ENCODE data around the gene ERP44.
"Not testable (repeated sequence)": the region's sequence is repeated elsewhere in the genome, so short reads cannot be mapped to it uniquely, and the experiment has no call there.

Gene ERP44

DNA sequence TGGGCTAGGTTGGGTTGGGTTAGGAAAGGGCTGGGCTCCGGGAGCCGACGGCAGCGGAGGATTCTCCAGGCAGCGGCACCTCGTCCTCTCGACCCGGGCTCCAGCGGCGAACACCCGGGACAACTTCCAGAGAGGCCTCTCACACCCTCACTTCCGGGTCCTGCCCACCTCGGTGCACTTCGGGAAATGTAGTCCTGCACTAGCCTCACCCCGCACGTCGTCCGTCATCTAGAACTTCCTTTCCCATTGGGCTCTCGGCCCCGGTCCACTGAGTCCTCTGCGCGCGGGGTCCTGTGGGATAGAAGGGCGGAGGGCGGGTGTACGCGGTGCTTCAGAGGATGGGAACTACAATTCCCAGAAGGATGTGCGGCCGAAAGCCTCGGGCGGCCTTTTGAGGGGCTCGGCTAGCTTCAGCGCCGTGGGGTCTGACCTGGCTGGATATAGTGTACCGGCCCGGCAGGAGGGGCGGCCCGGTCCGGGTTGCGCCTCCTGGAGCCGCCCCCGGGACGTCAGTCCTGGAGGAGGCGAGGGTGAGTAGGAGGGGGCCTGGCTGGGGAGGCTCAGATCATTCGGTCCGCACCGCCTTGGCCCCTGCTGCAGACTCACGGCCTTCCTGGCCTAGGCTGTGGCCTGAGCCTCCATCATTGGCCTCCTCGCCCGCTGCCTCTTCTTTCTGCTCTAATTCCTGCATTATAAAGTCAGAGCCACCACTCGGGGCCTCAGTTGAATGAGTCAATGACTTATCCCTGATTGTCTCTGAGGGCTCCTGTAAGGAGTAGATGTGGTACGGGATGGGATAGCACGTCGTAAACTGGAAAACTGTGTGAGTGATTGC, at the start of gene ERP44, which contains the start of gene INVS:
ERP44 (minus strand) TSS at position 114 of the 835 bp plus-strand sequence. CDS start 160 bp downstream, outside the sequence.
INVS (plus strand) TSS at position 357 of the 835 bp plus-strand sequence. CDS start 5,279 bp downstream, outside the sequence.
- H3K4me3 ChIP-seq (ENCODE audit: low read depth, low read length) = peak within 1 kb of the TSS; percentile 78
- H3K9me3 ChIP-seq (ENCODE audit: control insufficient read depth, low read length) = no peaks in the 10 kb centered on the region
- peak within 1 kb of the TSS; percentile 81 for H3K4me2 ChIP-seq (ENCODE audit: low read length)
- H3K36me3 ChIP-seq (ENCODE audit: control insufficient read depth, insufficient read depth, low read length) = no peaks in the 10 kb centered on the region
- H3K27me3 ChIP-seq (ENCODE audit: control insufficient read depth, insufficient read depth, low read length) = no peaks in the 10 kb centered on the region
- H3K27ac ChIP-seq = peak within 1 kb of the TSS; percentile 81
- TF ChIP-seq, protein P1, sequence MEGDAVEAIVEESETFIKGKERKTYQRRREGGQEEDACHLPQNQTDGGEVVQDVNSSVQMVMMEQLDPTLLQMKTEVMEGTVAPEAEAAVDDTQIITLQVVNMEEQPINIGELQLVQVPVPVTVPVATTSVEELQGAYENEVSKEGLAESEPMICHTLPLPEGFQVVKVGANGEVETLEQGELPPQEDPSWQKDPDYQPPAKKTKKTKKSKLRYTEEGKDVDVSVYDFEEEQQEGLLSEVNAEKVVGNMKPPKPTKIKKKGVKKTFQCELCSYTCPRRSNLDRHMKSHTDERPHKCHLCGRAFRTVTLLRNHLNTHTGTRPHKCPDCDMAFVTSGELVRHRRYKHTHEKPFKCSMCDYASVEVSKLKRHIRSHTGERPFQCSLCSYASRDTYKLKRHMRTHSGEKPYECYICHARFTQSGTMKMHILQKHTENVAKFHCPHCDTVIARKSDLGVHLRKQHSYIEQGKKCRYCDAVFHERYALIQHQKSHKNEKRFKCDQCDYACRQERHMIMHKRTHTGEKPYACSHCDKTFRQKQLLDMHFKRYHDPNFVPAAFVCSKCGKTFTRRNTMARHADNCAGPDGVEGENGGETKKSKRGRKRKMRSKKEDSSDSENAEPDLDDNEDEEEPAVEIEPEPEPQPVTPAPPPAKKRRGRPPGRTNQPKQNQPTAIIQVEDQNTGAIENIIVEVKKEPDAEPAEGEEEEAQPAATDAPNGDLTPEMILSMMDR (IDR thresholded peaks at IDR 0.05) = no peak
- peaks cover 8% of the 10 kb centered on the region for H3K79me2 ChIP-seq
- H3K9ac ChIP-seq = peak within 1 kb of the TSS; percentile 67
- peak within 1 kb of the TSS; percentile 90 for H2AFZ ChIP-seq
- no peaks in the 10 kb centered on the region for H3K4me1 ChIP-seq

DNA sequence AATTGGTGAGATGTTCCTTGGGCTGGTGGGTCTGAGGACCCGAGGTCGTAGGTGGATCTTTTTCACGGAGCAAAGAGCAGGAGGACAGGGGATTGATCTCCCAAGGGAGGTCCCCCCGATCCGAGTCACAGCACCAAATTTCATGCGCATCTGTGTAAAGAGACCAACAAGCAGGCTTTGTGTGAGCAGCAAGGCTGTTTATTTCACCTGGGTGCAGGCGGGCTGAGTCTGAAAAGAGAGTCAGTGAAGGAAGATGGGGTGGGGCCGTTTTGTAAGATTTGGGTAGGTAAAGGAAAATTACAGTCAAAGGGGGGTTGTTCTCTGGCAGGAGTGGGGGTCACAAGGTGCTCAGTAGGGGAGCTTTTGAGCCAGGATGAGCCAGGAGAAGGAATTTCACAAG, 47.2 kb upstream of the ERP44 start:
- not testable (repeated sequence) for H2AFZ ChIP-seq; H3K4me1 ChIP-seq; H3K4me2 ChIP-seq (ENCODE audit: low read length); H3K27ac ChIP-seq; H3K79me2 ChIP-seq; H3K36me3 ChIP-seq (ENCODE audit: control insufficient read depth, insufficient read depth, low read length); H3K4me3 ChIP-seq (ENCODE audit: low read depth, low read length); H3K9me3 ChIP-seq (ENCODE audit: control insufficient read depth, low read length); H3K9ac ChIP-seq; H3K27me3 ChIP-seq (ENCODE audit: control insufficient read depth, insufficient read depth, low read length)

DNA sequence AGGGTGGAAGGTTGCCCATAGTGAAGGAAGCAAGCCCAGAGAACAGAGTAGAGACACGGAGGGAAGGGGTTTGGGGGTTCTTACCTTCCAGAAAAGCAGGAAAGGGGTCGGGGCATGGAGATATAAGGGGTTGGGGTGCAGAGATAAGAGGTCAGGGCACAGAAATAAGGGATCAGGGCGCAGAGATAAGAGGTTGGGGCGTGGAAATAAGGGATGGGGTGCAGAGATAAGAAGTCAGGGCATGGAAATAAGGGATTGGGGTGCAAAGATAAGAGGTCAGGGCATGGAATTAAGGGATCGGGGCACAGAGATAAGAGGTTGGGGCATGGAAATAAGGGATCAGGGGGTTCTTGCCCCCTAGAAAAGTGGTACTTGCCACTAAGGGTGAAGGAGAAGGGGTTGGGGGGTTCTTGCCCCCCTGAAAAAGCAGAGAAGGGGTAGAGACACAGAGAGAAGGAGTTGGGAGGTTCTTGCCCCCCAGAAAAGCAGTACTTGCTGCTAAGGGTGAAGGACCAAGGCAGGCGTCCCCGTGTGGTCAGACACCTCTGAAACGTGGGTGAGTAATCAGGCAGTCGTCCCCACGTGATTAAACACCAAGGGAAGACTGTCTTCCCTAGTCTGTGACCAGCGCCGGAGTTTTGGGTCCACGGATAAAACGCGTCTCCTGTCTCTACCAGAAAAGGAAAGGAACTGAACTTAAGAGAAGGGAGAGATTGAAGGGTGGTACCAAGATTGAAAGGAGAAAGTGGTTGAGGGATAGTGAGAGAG, 46.6 kb upstream of the ERP44 start:
- not testable (repeated sequence) for H3K27me3 ChIP-seq (ENCODE audit: control insufficient read depth, insufficient read depth, low read length); H3K9me3 ChIP-seq (ENCODE audit: control insufficient read depth, low read length); H3K27ac ChIP-seq; H3K4me3 ChIP-seq (ENCODE audit: low read depth, low read length); H3K9ac ChIP-seq; H3K36me3 ChIP-seq (ENCODE audit: control insufficient read depth, insufficient read depth, low read length); H3K4me2 ChIP-seq (ENCODE audit: low read length); H3K4me1 ChIP-seq; H3K79me2 ChIP-seq; H2AFZ ChIP-seq

DNA sequence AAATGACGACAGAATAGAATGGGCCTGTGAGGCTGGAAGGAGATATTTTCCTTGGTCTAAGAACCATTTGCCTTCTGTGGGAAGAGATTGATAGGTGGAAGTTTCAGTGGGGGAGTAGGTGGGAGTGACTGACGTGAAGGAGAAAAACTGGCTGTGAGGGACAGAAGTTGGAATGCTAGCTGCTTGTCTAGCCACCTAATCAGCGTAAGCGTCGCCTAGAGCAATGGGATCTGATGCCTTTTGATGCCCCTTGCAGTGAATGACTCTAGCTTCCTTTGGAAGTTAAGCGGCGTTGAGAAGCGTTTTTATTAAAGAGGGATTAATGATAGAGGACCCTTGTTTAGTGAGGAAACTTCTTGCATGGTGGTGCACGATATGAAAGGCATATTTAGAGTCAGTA, 43.1 kb upstream of the ERP44 start:
- H3K79me2 ChIP-seq; H3K9me3 ChIP-seq (ENCODE audit: control insufficient read depth, low read length); H3K36me3 ChIP-seq (ENCODE audit: control insufficient read depth, insufficient read depth, low read length); H3K27me3 ChIP-seq (ENCODE audit: control insufficient read depth, insufficient read depth, low read length); H3K4me1 ChIP-seq; H3K4me2 ChIP-seq (ENCODE audit: low read length); H3K4me3 ChIP-seq (ENCODE audit: low read depth, low read length); H2AFZ ChIP-seq; H3K9ac ChIP-seq; H3K27ac ChIP-seq: not testable (repeated sequence)

DNA sequence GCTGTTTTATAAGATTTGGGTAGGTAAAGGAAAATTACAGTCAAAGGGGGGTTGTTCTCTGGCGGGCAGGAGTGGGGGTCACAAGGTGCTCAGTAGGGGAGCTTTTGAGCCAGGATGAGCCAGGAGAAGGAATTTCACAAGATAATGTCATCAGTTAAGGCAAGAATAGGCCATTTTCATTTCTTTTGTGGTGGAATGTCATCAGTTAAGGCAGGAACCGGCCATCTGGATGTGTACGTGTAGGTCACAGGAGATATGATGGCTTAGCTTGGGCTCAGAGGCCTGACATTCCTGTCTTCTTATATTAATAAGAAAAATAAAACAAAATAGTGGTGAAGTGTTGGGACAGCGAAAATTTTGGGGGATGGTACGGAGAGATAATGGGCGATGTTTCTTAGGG, 41.5 kb upstream of the ERP44 start:
- not testable (repeated sequence) for H3K4me2 ChIP-seq (ENCODE audit: low read length); H3K4me1 ChIP-seq; H3K27ac ChIP-seq; H3K36me3 ChIP-seq (ENCODE audit: control insufficient read depth, insufficient read depth, low read length); H3K79me2 ChIP-seq; H3K9me3 ChIP-seq (ENCODE audit: control insufficient read depth, low read length); H3K27me3 ChIP-seq (ENCODE audit: control insufficient read depth, insufficient read depth, low read length); H3K4me3 ChIP-seq (ENCODE audit: low read depth, low read length); H2AFZ ChIP-seq; H3K9ac ChIP-seq

DNA sequence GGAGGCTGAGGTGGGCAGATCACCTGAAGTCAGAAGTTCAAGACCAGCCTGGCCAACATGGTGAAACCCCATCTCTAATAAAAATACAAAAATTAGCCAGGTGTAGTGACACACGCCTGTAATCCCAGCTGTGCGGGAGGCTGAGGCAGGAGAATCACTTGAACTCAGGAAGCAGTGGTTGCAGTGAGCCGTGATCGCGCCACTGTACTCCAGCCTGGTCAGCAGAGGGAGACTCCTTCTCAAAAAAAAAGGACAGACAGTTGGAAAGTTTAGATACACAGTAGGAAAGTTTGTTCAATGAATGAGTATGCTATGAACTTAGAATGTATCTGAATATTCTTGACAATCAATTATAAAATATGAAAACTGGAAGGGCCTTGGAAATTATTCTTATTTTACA, 38.0 kb upstream of the ERP44 start:
- H3K27me3 ChIP-seq (ENCODE audit: control insufficient read depth, insufficient read depth, low read length); H3K4me1 ChIP-seq; H2AFZ ChIP-seq; H3K4me2 ChIP-seq (ENCODE audit: low read length); H3K9ac ChIP-seq; H3K9me3 ChIP-seq (ENCODE audit: control insufficient read depth, low read length); H3K4me3 ChIP-seq (ENCODE audit: low read depth, low read length); H3K27ac ChIP-seq; H3K79me2 ChIP-seq; H3K36me3 ChIP-seq (ENCODE audit: control insufficient read depth, insufficient read depth, low read length): not testable (repeated sequence)

DNA sequence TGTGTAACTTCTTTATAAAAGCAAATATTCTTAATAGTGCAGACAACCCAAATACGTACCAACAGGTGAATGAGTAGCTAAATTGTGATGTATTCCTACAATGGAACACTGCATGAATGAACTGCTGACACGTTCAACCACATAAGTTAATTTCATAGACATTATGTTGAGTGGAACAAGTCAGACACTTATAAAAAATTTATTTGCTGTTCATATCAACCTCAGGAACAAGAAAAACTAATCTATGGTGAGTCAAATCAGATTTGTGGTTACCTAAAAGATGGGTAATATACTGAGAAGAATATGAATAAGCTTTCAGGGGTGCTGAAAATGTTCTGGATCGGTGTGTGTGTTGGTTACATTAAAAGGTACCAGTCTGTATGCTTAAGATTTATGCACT, 35.9 kb upstream of the ERP44 start:
- no peak overlapping the region for H2AFZ ChIP-seq
- H3K9ac ChIP-seq = no peak overlapping the region
- no peaks in the 10 kb centered on the region for H3K79me2 ChIP-seq
- H3K4me1 ChIP-seq = no peaks in the 10 kb centered on the region
- H3K36me3 ChIP-seq (ENCODE audit: control insufficient read depth, insufficient read depth, low read length) = no peaks in the 10 kb centered on the region
- no peak overlapping the region for H3K27ac ChIP-seq
- TF ChIP-seq, protein P1 (IDR thresholded peaks at IDR 0.05) = no peak
- H3K9me3 ChIP-seq (ENCODE audit: control insufficient read depth, low read length) = no peaks in the 10 kb centered on the region
- no peaks in the 10 kb centered on the region for H3K27me3 ChIP-seq (ENCODE audit: control insufficient read depth, insufficient read depth, low read length)
- no peak overlapping the region for H3K4me2 ChIP-seq (ENCODE audit: low read length)
- no peak overlapping the region for H3K4me3 ChIP-seq (ENCODE audit: low read depth, low read length)
